ENCODE data around the gene SMG6.

Gene SMG6

GRCh38 chr17:2181206-2181896 is 122.2 kb downstream of the SMG6 start:
- Histone ChIP-seq H3K9me3 (ENCODE audit: control insufficient read depth, low read length) (no peaks in the 10 kb centered on the region), H2BK120ac (ENCODE audit: low read depth, low read length) (peak overlapping the region; percentile 42), H3K36me3 (ENCODE audit: control insufficient read depth in 1 of 2, insufficient read depth in 2 of 2, low read depth in 1 of 2, low read length in 2 of 2) (peaks cover 18 to 54% of the 10 kb centered on the region in 2 experiments), H2BK15ac (ENCODE audit: low read depth, poor library complexity, severe bottlenecking) (peak overlapping the region; percentile 53), H4K91ac (ENCODE audit: low read length) (peak overlapping the region; percentile 91), H3K18ac (ENCODE audit: low read depth in 1 of 2, low read length in 2 of 2) (peak overlapping the region; percentile 78 to 85), H3K4me3 (ENCODE audit: insufficient read depth in 1 of 2, low read depth in 1 of 2, low read length in 2 of 2) (peak overlapping the region in 1 of 2 experiments; percentile 54), H3K4me1 (ENCODE audit: control insufficient read depth, insufficient read depth, low read depth, low read length) (peaks cover 33% of the 10 kb centered on the region), H3K4me2 (ENCODE audit: low read length, poor library complexity, severe bottlenecking) (no peak overlapping the region), H2BK12ac (ENCODE audit: low read length in 2 of 2) (peak overlapping the region; percentile 83 to 85), H2BK5ac (ENCODE audit: low read depth, low read length, poor library complexity, severe bottlenecking) (no peak overlapping the region), H4K8ac (ENCODE audit: low read length) (peak overlapping the region; percentile 82), H2AK5ac (ENCODE audit: low read length, severe bottlenecking) (peak overlapping the region; percentile 92), H3K27ac (ENCODE audit: low read length, poor library complexity, severe bottlenecking) (peak overlapping the region; percentile 84), H3K23ac (ENCODE audit: low read length in 2 of 2) (no peak overlapping the region), H3K14ac (ENCODE audit: low read length in 2 of 2) (peak overlapping the region in 1 of 2 experiments; percentile 14), H2AFZ (ENCODE audit: low read depth, low read length) (no peak overlapping the region), H3K27me3 (ENCODE audit: control insufficient read depth in 1 of 2, insufficient read depth in 1 of 2, low read length in 2 of 2) (no peaks in the 10 kb centered on the region), H3K4ac (ENCODE audit: low read depth in 1 of 2, low read length in 2 of 2) (peak overlapping the region; percentile 81 to 91), H3K79me1 (replicated peaks; ENCODE audit: low read length, poor library complexity, severe bottlenecking) (peaks cover 14% of the 10 kb centered on the region), H3K9ac (ENCODE audit: low read length) (peak overlapping the region; percentile 82)
- WGBS, result 38% methylated on average over 9 of the region's 13 CpGs
- DNase-seq, result peak; percentile 87

DNA sequence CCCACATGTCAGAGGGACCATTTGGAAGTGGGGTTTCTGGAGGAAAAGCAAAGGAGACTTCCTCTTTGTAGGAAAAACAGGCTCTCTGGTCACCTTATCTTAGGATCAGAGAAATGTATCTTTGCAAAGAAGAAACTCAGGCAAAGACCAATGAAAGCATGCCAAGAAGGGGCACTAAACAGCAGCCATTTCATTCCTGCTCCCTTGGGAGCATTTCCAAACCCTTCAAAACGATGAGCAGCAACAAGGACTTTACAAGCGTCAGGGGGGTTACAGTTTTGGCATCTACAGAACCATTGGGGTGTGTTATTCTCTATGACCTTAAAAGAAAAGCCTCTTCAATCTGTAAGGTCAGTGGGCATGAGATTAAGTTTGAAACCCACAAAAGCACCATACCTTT is 122.8 kb downstream of the SMG6 start:
- Histone ChIP-seq H3K18ac (ENCODE audit: low read depth in 1 of 2, low read length in 2 of 2) (peak overlapping the region; percentile 38 to 63), H3K27ac (ENCODE audit: low read length, poor library complexity, severe bottlenecking) (peak overlapping the region; percentile 84), H2BK15ac (ENCODE audit: low read depth, poor library complexity, severe bottlenecking) (peak overlapping the region; percentile 17), H3K4me3 (ENCODE audit: insufficient read depth in 1 of 2, low read depth in 1 of 2, low read length in 2 of 2) (no peak overlapping the region), H3K4me1 (ENCODE audit: control insufficient read depth, insufficient read depth, low read depth, low read length) (peaks cover 33% of the 10 kb centered on the region), H3K4ac (ENCODE audit: low read depth in 1 of 2, low read length in 2 of 2) (peak overlapping the region in 1 of 2 experiments; percentile 12), H2BK120ac (ENCODE audit: low read depth, low read length) (peak overlapping the region; percentile 23), H2BK12ac (ENCODE audit: low read length in 2 of 2) (peak overlapping the region in 1 of 2 experiments; percentile 40), H3K9me3 (ENCODE audit: control insufficient read depth, low read length) (no peaks in the 10 kb centered on the region), H3K23ac (ENCODE audit: low read length in 2 of 2) (no peak overlapping the region), H3K36me3 (ENCODE audit: control insufficient read depth in 1 of 2, insufficient read depth in 2 of 2, low read depth in 1 of 2, low read length in 2 of 2) (peaks cover 14 to 49% of the 10 kb centered on the region in 2 experiments), H3K79me1 (replicated peaks; ENCODE audit: low read length, poor library complexity, severe bottlenecking) (peaks cover 16% of the 10 kb centered on the region), H4K91ac (ENCODE audit: low read length) (no peak overlapping the region), H3K27me3 (ENCODE audit: control insufficient read depth in 1 of 2, insufficient read depth in 1 of 2, low read length in 2 of 2) (no peaks in the 10 kb centered on the region), H2AK5ac (ENCODE audit: low read length, severe bottlenecking) (peak overlapping the region; percentile 89), H3K14ac (ENCODE audit: low read length in 2 of 2) (no peak overlapping the region), H3K4me2 (ENCODE audit: low read length, poor library complexity, severe bottlenecking) (no peak overlapping the region), H2AFZ (ENCODE audit: low read depth, low read length) (no peak overlapping the region), H4K8ac (ENCODE audit: low read length) (no peak overlapping the region), H2BK5ac (ENCODE audit: low read depth, low read length, poor library complexity, severe bottlenecking) (no peak overlapping the region), H3K9ac (ENCODE audit: low read length) (peak overlapping the region; percentile 82)
- no peak for DNase-seq
- WGBS, result 57% methylated on average over 2 of the region's 2 CpGs

GRCh38 chr17:2179615-2180295 is 123.8 kb downstream of the SMG6 start:
- Histone ChIP-seq H2BK15ac (ENCODE audit: low read depth, poor library complexity, severe bottlenecking) (peak overlapping the region; percentile 75), H3K18ac (ENCODE audit: low read depth in 1 of 2, low read length in 2 of 2) (peak overlapping the region; percentile 81), H3K4me2 (ENCODE audit: low read length, poor library complexity, severe bottlenecking) (no peak overlapping the region), H3K27me3 (ENCODE audit: control insufficient read depth in 1 of 2, insufficient read depth in 1 of 2, low read length in 2 of 2) (no peaks in the 10 kb centered on the region), H2AK5ac (ENCODE audit: low read length, severe bottlenecking) (peak overlapping the region; percentile 19), H3K9me3 (ENCODE audit: control insufficient read depth, low read length) (no peaks in the 10 kb centered on the region), H2BK120ac (ENCODE audit: low read depth, low read length) (peak overlapping the region; percentile 69), H2BK12ac (ENCODE audit: low read length in 2 of 2) (peak overlapping the region; percentile 15 to 96), H2BK5ac (ENCODE audit: low read depth, low read length, poor library complexity, severe bottlenecking) (no peak overlapping the region), H3K36me3 (ENCODE audit: control insufficient read depth in 1 of 2, insufficient read depth in 2 of 2, low read depth in 1 of 2, low read length in 2 of 2) (peaks cover 10 to 40% of the 10 kb centered on the region in 2 experiments), H4K91ac (ENCODE audit: low read length) (peak overlapping the region; percentile 89), H3K23ac (ENCODE audit: low read length in 2 of 2) (no peak overlapping the region), H3K27ac (ENCODE audit: low read length, poor library complexity, severe bottlenecking) (no peak overlapping the region), H3K4me3 (ENCODE audit: insufficient read depth in 1 of 2, low read depth in 1 of 2, low read length in 2 of 2) (peak overlapping the region in 1 of 2 experiments; percentile 15), H3K79me1 (replicated peaks; ENCODE audit: low read length, poor library complexity, severe bottlenecking) (peaks cover 16% of the 10 kb centered on the region), H2AFZ (ENCODE audit: low read depth, low read length) (no peak overlapping the region), H3K9ac (ENCODE audit: low read length) (peak overlapping the region; percentile 82), H3K4ac (ENCODE audit: low read depth in 1 of 2, low read length in 2 of 2) (peak overlapping the region; percentile 0 to 42), H3K4me1 (ENCODE audit: control insufficient read depth, insufficient read depth, low read depth, low read length) (peaks cover 40% of the 10 kb centered on the region), H3K14ac (ENCODE audit: low read length in 2 of 2) (peak overlapping the region in 1 of 2 experiments; percentile 90), H4K8ac (ENCODE audit: low read length) (peak overlapping the region; percentile 85)
- peak; percentile 92 for DNase-seq
- 59% methylated on average over 9 of the region's 9 CpGs for WGBS
